Adipocyte (in vitro differentiated cells): ENCODE results near the gene GTF2E1.

ENCODE experiments used
- DNase-seq: peaks from one replicate; pipeline ENCODE4 v3.0.0-alpha.2; 2015; ENCODE audit warnings: low read depth
- H3K27me3 ChIP-seq: replicated peaks from 2 replicates; pipeline ENCODE4 v1.7.0; 2013; ENCODE audit warnings: mild to moderate bottlenecking, low read length, moderate library complexity; ENCODE audit not compliant: control insufficient read depth, insufficient read depth
- H3K36me3 ChIP-seq: 2 replicates; pipeline ENCODE4 v1.7.0; 2013; ENCODE audit warnings: low read length, mild to moderate bottlenecking, moderate library complexity; ENCODE audit not compliant: control insufficient read depth, insufficient read depth, severe bottlenecking
- H3K4me1 ChIP-seq: 2 replicates; pipeline ENCODE4 v1.7.0; 2013; ENCODE audit warnings: mild to moderate bottlenecking, low read length, moderate library complexity; ENCODE audit not compliant: control insufficient read depth, insufficient read depth
- H3K4me3 ChIP-seq: 2 replicates; pipeline ENCODE4 v1.7.0; 2013; ENCODE audit warnings: mild to moderate bottlenecking, low read length, moderate library complexity
- H3K9ac ChIP-seq: 2 replicates; pipeline ENCODE4 v1.7.0; 2013; ENCODE audit warnings: mild to moderate bottlenecking, low read length, moderate library complexity
- H3K9me3 ChIP-seq: 2 replicates; pipeline ENCODE4 v1.7.0; 2013; ENCODE audit warnings: mild to moderate bottlenecking, low read length, moderate library complexity; ENCODE audit not compliant: control insufficient read depth

Gene GTF2E1

GRCh38 chr3:120800625-120801024 is 58.1 kb downstream of the GTF2E1 start:
- H3K9me3 ChIP-seq: no peaks in the 10 kb centered on the region
- peaks cover 11% of the 10 kb centered on the region for H3K4me1 ChIP-seq
- no peak overlapping the region for H3K9ac ChIP-seq
- no peak overlapping the region for H3K4me3 ChIP-seq
- H3K27me3 ChIP-seq: no peaks in the 10 kb centered on the region
- H3K36me3 ChIP-seq: no peaks in the 10 kb centered on the region
- no peak for DNase-seq

- H3K4me3 ChIP-seq: no peak overlapping the region
- H3K9ac ChIP-seq: no peak overlapping the region
These were observed 58.9 kb downstream of the GTF2E1 start for GRCh38 chr3:120801484-120801883.

GRCh38 chr3:120802916-120803315 is 60.4 kb downstream of the GTF2E1 start:
- Histone ChIP-seq H3K36me3 (no peaks in the 10 kb centered on the region), H3K4me1 (peaks cover 11% of the 10 kb centered on the region), H3K9ac (no peak overlapping the region), H3K27me3 (no peaks in the 10 kb centered on the region), H3K9me3 (no peaks in the 10 kb centered on the region), H3K4me3 (no peak overlapping the region)
- DNase-seq: no peak

More at GRCh38 chr3:120801484-120801883, 58.9 kb downstream of the GTF2E1 start:
- no peaks in the 10 kb centered on the region for H3K9me3 ChIP-seq
- H3K4me1 ChIP-seq: peaks cover 11% of the 10 kb centered on the region
- no peaks in the 10 kb centered on the region for H3K36me3 ChIP-seq
- DNase-seq: no peak
- H3K27me3 ChIP-seq: no peaks in the 10 kb centered on the region

DNA sequence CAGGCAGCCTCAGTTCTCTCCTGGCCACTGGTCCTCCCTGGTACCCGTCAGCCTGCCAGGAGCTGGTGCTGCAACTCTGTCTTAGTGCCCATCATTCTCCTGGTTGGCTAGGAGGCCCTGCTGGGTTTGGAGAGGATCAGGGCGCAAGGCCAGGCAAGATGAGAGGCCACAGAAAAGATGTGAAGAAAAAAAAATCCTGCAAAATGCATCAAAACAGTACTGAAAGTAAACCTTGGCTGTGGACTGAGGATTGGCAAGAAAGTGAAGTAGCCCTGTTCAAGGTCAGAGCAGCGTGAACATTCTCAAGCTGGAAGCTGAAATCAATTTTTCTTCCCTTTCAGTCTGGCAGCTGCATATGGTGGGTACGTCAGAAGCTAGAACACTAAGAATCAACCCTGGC is 74.2 kb downstream of the GTF2E1 start:
- Histone ChIP-seq H3K27me3 (peaks cover 3% of the 10 kb centered on the region), H3K9ac (no peak overlapping the region), H3K4me3 (no peak overlapping the region), H3K36me3 (no peaks in the 10 kb centered on the region), H3K9me3 (no peaks in the 10 kb centered on the region), H3K4me1 (no peaks in the 10 kb centered on the region)
- DNase-seq: no peak

GRCh38 chr3:120820748-120821147 is 78.2 kb downstream of the GTF2E1 start:
- Histone ChIP-seq H3K9ac (no peak overlapping the region), H3K4me3 (no peak overlapping the region), H3K27me3 (peaks cover 3% of the 10 kb centered on the region), H3K9me3 (no peaks in the 10 kb centered on the region), H3K36me3 (no peaks in the 10 kb centered on the region), H3K4me1 (no peaks in the 10 kb centered on the region)
- no peak for DNase-seq

GRCh38 chr3:120821426-120821825 is 78.9 kb downstream of the GTF2E1 start:
- Histone ChIP-seq H3K27me3 (no peaks in the 10 kb centered on the region), H3K36me3 (no peaks in the 10 kb centered on the region), H3K4me1 (no peaks in the 10 kb centered on the region), H3K9me3 (no peaks in the 10 kb centered on the region), H3K4me3 (no peak overlapping the region), H3K9ac (no peak overlapping the region)
- DNase-seq: no peak

DNA sequence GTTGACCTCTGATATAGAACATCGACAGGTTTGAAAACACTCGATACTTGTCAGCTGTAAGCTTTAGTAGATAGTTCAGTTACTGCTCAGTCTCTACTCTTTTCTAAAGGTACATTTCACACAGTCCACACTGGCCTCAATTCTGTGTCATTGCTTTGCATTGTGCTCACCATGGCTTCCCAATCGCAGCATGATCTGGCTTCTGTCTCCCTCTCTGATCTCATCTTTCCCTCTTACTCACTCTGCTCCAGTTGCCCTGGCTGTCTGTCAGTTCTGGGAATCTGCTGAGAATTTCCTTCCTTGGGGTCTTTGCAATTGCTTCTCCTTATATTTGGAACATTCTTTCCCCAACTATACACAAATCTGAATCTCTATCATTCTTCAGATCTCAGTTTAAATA is 80.6 kb downstream of the GTF2E1 start:
- no peak overlapping the region for H3K4me3 ChIP-seq
- no peaks in the 10 kb centered on the region for H3K9me3 ChIP-seq
- H3K36me3 ChIP-seq: no peaks in the 10 kb centered on the region
- no peak overlapping the region for H3K9ac ChIP-seq
- H3K27me3 ChIP-seq: peaks cover 6% of the 10 kb centered on the region
- no peaks in the 10 kb centered on the region for H3K4me1 ChIP-seq
- DNase-seq: no peak

DNA sequence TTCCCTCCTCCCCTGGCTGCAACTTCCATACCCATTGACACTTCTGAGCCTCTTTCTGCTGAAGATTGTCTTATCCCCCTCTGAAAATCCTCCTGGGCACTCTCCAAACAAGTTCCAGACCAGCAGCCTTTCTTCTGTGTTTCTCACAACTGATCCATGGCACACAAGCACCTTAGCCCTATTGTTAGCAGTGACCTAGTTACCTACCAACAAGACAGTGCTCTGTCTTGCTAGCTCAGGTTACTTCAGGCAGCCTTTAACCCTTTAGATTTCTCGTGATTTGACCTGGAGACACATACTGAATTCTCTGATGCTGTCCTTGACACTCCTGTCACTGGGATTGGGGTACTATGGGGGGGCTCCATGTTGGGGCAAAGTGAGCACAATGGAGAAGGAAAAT is 82.1 kb downstream of the GTF2E1 start:
- no peak for DNase-seq
- peaks cover 6% of the 10 kb centered on the region for H3K27me3 ChIP-seq
- H3K9me3 ChIP-seq: no peaks in the 10 kb centered on the region
- no peaks in the 10 kb centered on the region for H3K36me3 ChIP-seq
- no peak overlapping the region for H3K9ac ChIP-seq
- no peak overlapping the region for H3K4me3 ChIP-seq
- no peaks in the 10 kb centered on the region for H3K4me1 ChIP-seq

- DNase-seq: no peak
- Histone ChIP-seq H3K36me3 (no peaks in the 10 kb centered on the region), H3K4me3 (no peak overlapping the region), H3K27me3 (peaks cover 6% of the 10 kb centered on the region), H3K4me1 (no peaks in the 10 kb centered on the region), H3K9me3 (no peaks in the 10 kb centered on the region), H3K9ac (no peak overlapping the region)
These were observed 86.3 kb downstream of the GTF2E1 start for GRCh38 chr3:120828796-120829195.

DNA sequence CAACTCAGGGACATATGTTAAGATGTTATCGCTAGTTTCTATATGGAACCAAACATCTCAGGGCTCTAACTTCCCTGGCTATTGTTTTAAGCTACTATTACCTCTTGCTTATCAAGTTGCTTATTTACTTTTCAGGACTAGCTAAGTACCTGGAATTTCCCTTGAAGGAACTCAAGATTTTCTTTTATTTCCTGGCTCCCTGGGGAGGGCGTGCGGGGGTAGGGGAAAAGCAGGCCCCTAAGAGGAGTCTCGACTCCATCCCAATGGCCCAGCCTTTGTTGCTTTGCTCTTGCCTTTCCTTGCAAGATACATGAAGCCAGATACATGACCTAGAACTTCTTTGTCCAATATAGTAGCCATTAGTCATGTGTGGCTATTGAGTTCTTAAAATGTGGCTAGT is 88.5 kb downstream of the GTF2E1 start:
- no peak for DNase-seq
- no peaks in the 10 kb centered on the region for H3K4me1 ChIP-seq
- no peak overlapping the region for H3K4me3 ChIP-seq
- H3K9ac ChIP-seq: no peak overlapping the region
- H3K36me3 ChIP-seq: no peaks in the 10 kb centered on the region
- peaks cover 6% of the 10 kb centered on the region for H3K27me3 ChIP-seq
- no peaks in the 10 kb centered on the region for H3K9me3 ChIP-seq
